Measurements from ENCODE around the gene ZDHHC11. TPM values are rescaled to one million over a fixed set of nuclear protein-coding genes. Genes with fewer than 3 reads are reported as not detected.

The ZDHHC11 gene
- total and polyA plus RNA-seq, 2 experiments from 2014 or later = 5.8 to 8.5 TPM

- no peaks in the 10 kb centered on the region for H3K36me3 ChIP-seq (replicated peaks; ENCODE audit: insufficient read depth, low read depth)
- H3K4me3 ChIP-seq = no peak overlapping the region
- no peak overlapping the region for H2AFZ ChIP-seq
- WGBS (ENCODE audit: low lambda C conversion rate, missing lambda C conversion rate) = 97% methylated on average over 11 of the region's 11 CpGs
- H4K20me1 ChIP-seq (ENCODE audit: insufficient read depth, poor library complexity, severe bottlenecking) = peaks cover 4% of the 10 kb centered on the region
- H3K4me2 ChIP-seq = no peak overlapping the region
- no peak overlapping the region for H3K27ac ChIP-seq
- no peaks in the 10 kb centered on the region for H3K27me3 ChIP-seq
- no peak for TF ChIP-seq EZH2phosphoT487 (IDR thresholded peaks at IDR 0.05; ENCODE audit: low read depth, severe bottlenecking, unreplicated experiment)
- TF ChIP-seq CTCF (IDR thresholded peaks at IDR 0.05; ENCODE audit: poor library complexity) = no peak
- TF ChIP-seq EZH2 (IDR thresholded peaks at IDR 0.05; ENCODE audit: borderline replicate concordance) = no peak
- peaks cover 10% of the 10 kb centered on the region for H3K4me1 ChIP-seq (ENCODE audit: insufficient read depth)
- DNase-seq (ENCODE audit: low spot score) = no peak
- H3K79me2 ChIP-seq = peaks cover 41% of the 10 kb centered on the region
- no peaks in the 10 kb centered on the region for H3K9me3 ChIP-seq (ENCODE audit: low read depth)
- H3K9me2 ChIP-seq (replicated peaks; ENCODE audit: insufficient read depth) = no peaks in the 10 kb centered on the region
Observed at GRCh38 chr5:888638-889035, 37.9 kb upstream of the ZDHHC11 start.

GRCh38 chr5:887947-888637 lies 37.3 kb upstream of the ZDHHC11 start:
- TF ChIP-seq EZH2 (IDR thresholded peaks at IDR 0.05; ENCODE audit: borderline replicate concordance) (no peak), EZH2phosphoT487 (IDR thresholded peaks at IDR 0.05; ENCODE audit: low read depth, severe bottlenecking, unreplicated experiment) (no peak), CTCF (IDR thresholded peaks at IDR 0.05; ENCODE audit: poor library complexity) (no peak)
- H2AFZ ChIP-seq = no peak overlapping the region
- H3K4me1 ChIP-seq (ENCODE audit: insufficient read depth) = peaks cover 8% of the 10 kb centered on the region
- no peaks in the 10 kb centered on the region for H3K27me3 ChIP-seq
- H3K9me3 ChIP-seq (ENCODE audit: low read depth) = no peaks in the 10 kb centered on the region
- no peaks in the 10 kb centered on the region for H3K9me2 ChIP-seq (replicated peaks; ENCODE audit: insufficient read depth)
- DNase-seq (ENCODE audit: low spot score) = no peak
- H3K4me2 ChIP-seq = no peak overlapping the region
- no peak overlapping the region for H3K4me3 ChIP-seq
- peaks cover 44% of the 10 kb centered on the region for H3K79me2 ChIP-seq
- peaks cover 4% of the 10 kb centered on the region for H4K20me1 ChIP-seq (ENCODE audit: insufficient read depth, poor library complexity, severe bottlenecking)
- 96% methylated on average over 14 of the region's 14 CpGs for WGBS (ENCODE audit: low lambda C conversion rate, missing lambda C conversion rate)
- H3K27ac ChIP-seq = no peak overlapping the region
- no peaks in the 10 kb centered on the region for H3K36me3 ChIP-seq (replicated peaks; ENCODE audit: insufficient read depth, low read depth)

GRCh38 chr5:886716-887325 lies 36.0 kb upstream of the ZDHHC11 start:
- Histone ChIP-seq H4K20me1 (ENCODE audit: insufficient read depth, poor library complexity, severe bottlenecking) (peaks cover 4% of the 10 kb centered on the region), H3K4me1 (ENCODE audit: insufficient read depth) (peaks cover 7% of the 10 kb centered on the region), H3K4me3 (no peak overlapping the region), H2AFZ (no peak overlapping the region), H3K79me2 (peaks cover 42% of the 10 kb centered on the region), H3K9me3 (ENCODE audit: low read depth) (no peaks in the 10 kb centered on the region), H3K27me3 (no peaks in the 10 kb centered on the region), H3K9me2 (replicated peaks; ENCODE audit: insufficient read depth) (no peaks in the 10 kb centered on the region), H3K36me3 (replicated peaks; ENCODE audit: insufficient read depth, low read depth) (no peaks in the 10 kb centered on the region), H3K4me2 (no peak overlapping the region), H3K27ac (no peak overlapping the region)
- TF ChIP-seq CTCF (IDR thresholded peaks at IDR 0.05; ENCODE audit: poor library complexity) = no peak
- TF ChIP-seq EZH2phosphoT487 (IDR thresholded peaks at IDR 0.05; ENCODE audit: low read depth, severe bottlenecking, unreplicated experiment) = no peak
- no peak for TF ChIP-seq EZH2 (IDR thresholded peaks at IDR 0.05; ENCODE audit: borderline replicate concordance)
- DNase-seq (ENCODE audit: low spot score) = no peak
- WGBS (ENCODE audit: low lambda C conversion rate, missing lambda C conversion rate) = 95% methylated on average over 26 of the region's 26 CpGs
